Breast epithelium (tissue), 3 donors: ENCODE measurements around the gene ZNF675.

ENCODE experiments used
- POLR2A ChIP-seq: fragments of 450-650 bp; IDR thresholded peaks from one replicate; pipeline ENCODE4 v1.6.1; 2016; ENCODE audit warnings: antibody characterized with exemption, mild to moderate bottlenecking, moderate library complexity
- POLR2AphosphoS5 ChIP-seq, 3 donors: sonication (generic); formaldehyde crosslinking; IDR thresholded peaks; one replicate each; pipeline ENCODE4 v1.6.1; 2017; ENCODE audit warnings: antibody characterized with exemption in 3 of 3
- TF ChIP-seq, protein P1 (sequence below), 3 donors: fragments of 450-650 bp; IDR thresholded peaks; one replicate each; pipeline ENCODE4 v1.5.1; 2016 to 2017; ENCODE audit warnings: antibody characterized with exemption in 3 of 3, mild to moderate bottlenecking in 3 of 3, moderate library complexity in 3 of 3

DNA sequence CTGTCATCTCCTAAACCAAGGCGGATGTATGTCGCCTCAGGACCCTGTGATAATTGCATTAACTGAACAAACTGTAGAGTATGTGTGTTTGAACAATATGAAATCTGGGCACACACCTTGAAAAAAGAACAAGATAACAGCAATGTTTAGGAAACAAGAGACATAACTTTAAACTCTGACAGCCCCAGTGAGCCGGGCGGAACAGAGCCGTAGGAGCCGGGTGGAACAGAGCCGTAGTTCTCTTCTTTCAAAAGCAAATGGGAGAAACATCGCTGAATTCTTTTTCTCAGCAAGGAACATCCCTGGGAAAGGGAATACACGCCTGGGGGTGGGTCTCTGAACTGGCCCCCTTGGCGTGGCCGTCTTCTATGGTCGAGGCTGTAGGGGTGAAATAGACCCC, 31.8 kb upstream of the ZNF675 start:
- TF ChIP-seq POLR2A (no peak), POLR2AphosphoS5 (IDR thresholded peaks at IDR 0.05) (no peak)
- TF ChIP-seq, protein P1, sequence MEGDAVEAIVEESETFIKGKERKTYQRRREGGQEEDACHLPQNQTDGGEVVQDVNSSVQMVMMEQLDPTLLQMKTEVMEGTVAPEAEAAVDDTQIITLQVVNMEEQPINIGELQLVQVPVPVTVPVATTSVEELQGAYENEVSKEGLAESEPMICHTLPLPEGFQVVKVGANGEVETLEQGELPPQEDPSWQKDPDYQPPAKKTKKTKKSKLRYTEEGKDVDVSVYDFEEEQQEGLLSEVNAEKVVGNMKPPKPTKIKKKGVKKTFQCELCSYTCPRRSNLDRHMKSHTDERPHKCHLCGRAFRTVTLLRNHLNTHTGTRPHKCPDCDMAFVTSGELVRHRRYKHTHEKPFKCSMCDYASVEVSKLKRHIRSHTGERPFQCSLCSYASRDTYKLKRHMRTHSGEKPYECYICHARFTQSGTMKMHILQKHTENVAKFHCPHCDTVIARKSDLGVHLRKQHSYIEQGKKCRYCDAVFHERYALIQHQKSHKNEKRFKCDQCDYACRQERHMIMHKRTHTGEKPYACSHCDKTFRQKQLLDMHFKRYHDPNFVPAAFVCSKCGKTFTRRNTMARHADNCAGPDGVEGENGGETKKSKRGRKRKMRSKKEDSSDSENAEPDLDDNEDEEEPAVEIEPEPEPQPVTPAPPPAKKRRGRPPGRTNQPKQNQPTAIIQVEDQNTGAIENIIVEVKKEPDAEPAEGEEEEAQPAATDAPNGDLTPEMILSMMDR (IDR thresholded peaks at IDR 0.05) = no peak
